Measurements from ENCODE around the gene DCTN1.

The DCTN1 gene

DNA sequence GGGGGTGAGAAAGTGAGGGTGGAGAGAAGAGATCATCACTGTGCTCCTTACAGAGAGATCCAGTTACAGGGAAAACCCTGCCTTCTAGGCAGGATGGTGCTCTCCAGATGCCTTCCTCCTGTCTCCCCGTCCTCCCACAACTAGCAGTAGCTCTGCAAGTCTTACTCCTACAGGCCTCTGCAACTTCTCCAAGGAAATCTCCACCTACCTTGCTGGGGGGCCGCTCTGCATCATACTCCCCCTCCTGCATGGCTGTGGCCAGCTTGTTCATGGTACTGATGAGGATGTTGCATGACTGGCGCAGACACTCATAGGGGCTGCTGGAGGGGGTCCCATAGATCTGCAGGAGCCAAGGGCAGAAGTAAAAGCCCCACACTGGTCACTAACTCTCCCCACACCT lies 14.1 kb downstream of the DCTN1 start:
- no peak overlapping the region for H3K4me3 ChIP-seq (ENCODE audit: low read depth, low read length)
- DNase-seq (ENCODE audit: low read depth), result no peak
- TF ChIP-seq, protein P1, sequence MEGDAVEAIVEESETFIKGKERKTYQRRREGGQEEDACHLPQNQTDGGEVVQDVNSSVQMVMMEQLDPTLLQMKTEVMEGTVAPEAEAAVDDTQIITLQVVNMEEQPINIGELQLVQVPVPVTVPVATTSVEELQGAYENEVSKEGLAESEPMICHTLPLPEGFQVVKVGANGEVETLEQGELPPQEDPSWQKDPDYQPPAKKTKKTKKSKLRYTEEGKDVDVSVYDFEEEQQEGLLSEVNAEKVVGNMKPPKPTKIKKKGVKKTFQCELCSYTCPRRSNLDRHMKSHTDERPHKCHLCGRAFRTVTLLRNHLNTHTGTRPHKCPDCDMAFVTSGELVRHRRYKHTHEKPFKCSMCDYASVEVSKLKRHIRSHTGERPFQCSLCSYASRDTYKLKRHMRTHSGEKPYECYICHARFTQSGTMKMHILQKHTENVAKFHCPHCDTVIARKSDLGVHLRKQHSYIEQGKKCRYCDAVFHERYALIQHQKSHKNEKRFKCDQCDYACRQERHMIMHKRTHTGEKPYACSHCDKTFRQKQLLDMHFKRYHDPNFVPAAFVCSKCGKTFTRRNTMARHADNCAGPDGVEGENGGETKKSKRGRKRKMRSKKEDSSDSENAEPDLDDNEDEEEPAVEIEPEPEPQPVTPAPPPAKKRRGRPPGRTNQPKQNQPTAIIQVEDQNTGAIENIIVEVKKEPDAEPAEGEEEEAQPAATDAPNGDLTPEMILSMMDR (conservative IDR thresholded peaks at IDR 0.05; ENCODE audit: low read depth, low read length), result no peak

DNA sequence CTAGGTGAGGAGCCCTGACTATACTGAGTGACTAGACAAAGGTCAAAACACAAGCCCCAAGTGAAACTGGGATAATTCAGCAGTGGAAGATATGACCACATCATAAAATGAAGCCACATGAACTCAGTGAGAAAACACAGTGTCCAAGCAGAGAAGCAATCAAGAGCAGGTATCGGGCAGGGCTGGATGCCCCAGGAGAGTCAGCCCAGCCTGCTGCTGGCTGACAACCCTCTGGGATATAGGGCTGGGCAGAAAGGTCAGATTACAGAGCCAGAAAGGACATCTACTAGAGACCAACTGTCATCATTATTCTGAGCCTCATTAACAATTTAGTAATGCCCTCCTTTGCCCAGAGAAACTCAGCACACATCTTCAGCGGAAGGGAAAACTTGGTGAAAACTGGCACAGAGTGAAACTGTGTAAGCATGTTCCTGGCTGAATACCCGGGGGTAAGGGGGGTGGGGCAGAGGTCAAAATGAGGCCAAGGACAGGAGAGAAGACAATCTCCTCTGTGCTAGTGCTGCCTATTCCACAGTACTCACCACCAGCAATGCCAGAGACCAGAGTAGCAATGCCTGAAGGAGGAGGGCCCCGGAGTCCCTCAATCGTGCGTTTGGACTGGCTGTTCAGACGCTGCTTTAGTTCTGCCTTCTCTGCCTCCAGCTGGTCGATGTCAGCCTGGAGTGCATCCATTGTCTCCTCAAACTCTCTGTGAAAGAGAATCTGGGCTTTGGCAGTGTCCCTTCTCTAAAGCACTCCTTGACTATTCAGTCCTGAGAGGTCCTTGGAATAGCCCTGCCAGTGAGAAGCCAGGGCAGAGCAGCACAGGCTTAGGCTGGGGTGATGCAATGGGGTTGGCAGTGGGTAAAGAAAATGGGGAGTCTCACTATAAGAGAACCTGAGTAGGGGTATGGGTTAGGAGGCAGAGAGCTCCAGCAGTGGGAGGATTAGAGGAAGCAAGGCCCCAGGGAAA lies 15.3 kb downstream of the DCTN1 start:
- TF ChIP-seq, protein P1 (conservative IDR thresholded peaks at IDR 0.05; ENCODE audit: low read depth, low read length), result no peak
- no peak for DNase-seq (ENCODE audit: low read depth)
- no peak overlapping the region for H3K4me3 ChIP-seq (ENCODE audit: low read depth, low read length)

DNA sequence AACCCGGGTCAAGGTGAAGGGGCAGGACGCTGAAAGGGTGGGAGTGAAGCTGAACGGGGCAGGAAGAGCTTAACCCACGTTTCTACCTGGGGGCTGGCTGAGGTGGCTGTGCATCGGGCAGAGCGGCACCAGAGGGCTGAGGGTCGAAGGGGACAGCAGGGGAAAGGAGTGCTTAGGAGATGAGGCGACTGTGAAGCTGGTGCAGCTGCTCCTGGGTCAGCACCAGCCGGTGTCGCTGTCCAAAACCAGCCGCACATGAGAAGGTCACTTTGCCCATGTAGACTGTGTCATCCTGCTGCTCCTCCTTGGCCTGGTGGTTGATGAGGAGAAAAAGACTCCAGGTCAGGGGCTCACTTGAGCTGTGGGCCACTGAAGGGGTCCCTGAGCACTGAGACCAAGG lies 18.8 kb downstream of the DCTN1 start:
- TF ChIP-seq, protein P1 (conservative IDR thresholded peaks at IDR 0.05; ENCODE audit: low read depth, low read length), result no peak
- no peak overlapping the region for H3K4me3 ChIP-seq (ENCODE audit: low read depth, low read length)
- DNase-seq (ENCODE audit: low read depth), result no peak

DNA sequence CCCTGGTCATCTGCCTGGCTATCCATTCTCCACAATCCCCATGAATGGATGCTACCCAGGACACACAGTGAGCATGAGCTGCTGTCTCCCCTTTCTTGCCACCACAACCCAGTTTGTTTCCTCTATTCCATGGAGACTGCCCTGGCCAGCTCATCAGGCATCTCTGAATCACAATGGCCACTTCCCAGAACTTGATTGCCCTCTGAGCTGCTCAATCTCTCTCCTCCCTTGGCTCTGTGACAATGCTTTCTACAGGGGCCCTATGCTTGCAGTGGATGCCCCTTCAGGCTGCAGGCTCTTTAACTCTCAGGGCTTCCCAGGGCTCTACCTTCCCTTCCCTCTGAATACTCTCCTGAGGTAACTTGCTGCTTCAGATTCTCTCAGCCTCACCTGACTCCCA lies 22.5 kb downstream of the DCTN1 start:
- DNase-seq (ENCODE audit: low read depth), result no peak
- TF ChIP-seq, protein P1 (conservative IDR thresholded peaks at IDR 0.05; ENCODE audit: low read depth, low read length), result no peak
- H3K4me3 ChIP-seq (ENCODE audit: low read depth, low read length), result no peak overlapping the region

DNA sequence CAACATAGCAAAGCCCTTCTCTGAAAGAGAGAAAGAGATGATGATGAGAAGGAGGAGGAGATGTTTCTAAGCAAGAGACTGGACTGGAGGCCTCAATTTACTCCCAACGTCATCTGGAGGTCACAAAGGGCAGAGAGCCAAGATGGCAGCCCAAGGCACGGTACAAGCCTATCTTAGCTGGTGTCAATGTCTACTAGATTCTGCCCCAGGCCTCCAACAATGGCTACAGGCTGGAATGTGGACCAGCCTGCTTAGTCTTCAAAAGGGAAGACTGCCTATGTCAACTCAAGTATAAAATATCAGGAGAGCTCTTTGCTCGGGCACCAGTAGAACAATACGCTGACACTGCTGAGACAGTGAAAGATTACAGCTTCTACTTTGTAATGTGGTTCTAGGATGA lies 30.2 kb downstream of the DCTN1 start:
- no peak overlapping the region for H3K4me3 ChIP-seq (ENCODE audit: low read depth, low read length)
- DNase-seq (ENCODE audit: low read depth), result no peak
- TF ChIP-seq, protein P1 (conservative IDR thresholded peaks at IDR 0.05; ENCODE audit: low read depth, low read length), result no peak

DNA sequence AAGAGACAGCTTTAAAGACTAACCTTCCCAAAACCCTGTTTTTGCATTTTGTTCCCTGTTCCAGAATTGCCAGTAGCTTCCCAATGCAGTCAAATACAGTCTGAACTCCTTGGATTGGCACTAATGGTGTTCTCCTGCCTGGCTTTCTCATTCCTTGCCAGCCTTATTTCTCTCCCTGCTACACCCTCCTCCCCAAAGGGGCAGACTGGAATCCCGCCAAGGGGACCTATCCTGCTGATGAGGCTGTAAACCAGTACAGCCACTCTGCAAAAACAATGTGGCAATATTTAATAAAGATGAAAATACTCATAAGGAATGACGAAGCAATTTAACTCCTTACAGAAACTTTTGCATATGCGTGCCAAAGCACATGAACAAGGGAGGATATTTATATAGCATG lies 32.4 kb downstream of the DCTN1 start:
- no peak overlapping the region for H3K4me3 ChIP-seq (ENCODE audit: low read depth, low read length)
- no peak for DNase-seq (ENCODE audit: low read depth)
- TF ChIP-seq, protein P1 (conservative IDR thresholded peaks at IDR 0.05; ENCODE audit: low read depth, low read length), result no peak

DNA sequence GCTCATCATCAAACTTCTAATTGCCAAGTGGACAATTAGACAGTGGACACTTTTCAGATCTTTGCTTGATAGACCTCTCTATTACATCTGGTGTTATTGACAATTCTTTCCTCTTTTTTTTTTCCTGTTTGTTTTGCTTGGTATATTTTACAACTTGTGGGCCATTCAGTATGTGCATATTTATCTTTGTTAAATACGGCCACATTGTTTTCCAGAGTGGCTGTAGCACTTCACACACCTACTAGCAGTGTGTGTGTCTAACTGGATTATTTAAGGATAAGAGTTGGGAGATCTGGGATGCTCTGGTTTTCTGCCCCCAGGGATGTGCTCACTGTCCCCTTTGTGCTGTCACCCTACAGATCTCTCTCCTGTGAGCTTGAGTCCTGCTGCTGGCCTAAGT lies 32.8 kb downstream of the DCTN1 start:
- TF ChIP-seq, protein P1 (conservative IDR thresholded peaks at IDR 0.05; ENCODE audit: low read depth, low read length), result no peak
- H3K4me3 ChIP-seq (ENCODE audit: low read depth, low read length), result no peak overlapping the region
- DNase-seq (ENCODE audit: low read depth), result no peak
